K562 (cell line): ENCODE data around the gene CCNL2. TPM values are rescaled to one million over a fixed set of nuclear protein-coding genes. Genes with fewer than 3 reads are reported as not detected.
A peak's percentile ranks its signal among the peaks of the same experiment; 100 is the strongest.

Experiments used
- PCBP1 ChIP-seq: fragments of 200-400 bp; formaldehyde crosslinking; IDR thresholded peaks from 2 replicates; pipeline ENCODE4 v1.6.1; 2018; ENCODE audit warnings: mild to moderate bottlenecking, low read depth, low read length; ENCODE audit not compliant: poor library complexity, severe bottlenecking
- RBFOX2 ChIP-seq: fragments of 200-400 bp; formaldehyde crosslinking; IDR thresholded peaks from 2 replicates; pipeline ENCODE4 v1.6.1; 2017; ENCODE audit warnings: low read depth, mild to moderate bottlenecking, low read length, moderate library complexity
- polyA plus RNA-seq, 8 experiments: library from polyadenylated mRNA; depleted of rRNA in 4 of 8; stranded (reverse) in 5 of 8; unstranded in 3 of 8; fragments of >200 nt; fragmentation: Nextera tagmentation in 2 of 8; fragmentation: Illumina TruSeq in 1 of 8; extraction: Ambion mirVana in 2 of 8; extraction: Trizol in 1 of 8; gene quantifications; 2 replicates each; pipeline versions ENCODE4 v1.2.1 to v1.2.3, GENCODE V29; 2011 to 2014; ENCODE audit warnings: inconsistent platforms in 1 of 8, missing spikeins in 1 of 8
- total RNA-seq, 7 experiments: library from RNA; depleted of rRNA in 6 of 7; stranded (reverse); fragments of >200 nt in 6 of 7; fragmentation: Illumina TruSeq in 2 of 7; extraction: Trizol in 2 of 7; gene quantifications; 2 replicates each; pipeline versions ENCODE4 v1.2.1 to v1.2.3, GENCODE V29; 2011 to 2021; ENCODE audit warnings: low replicate concordance in 1 of 7
- TF ChIP-seq, protein P1 (sequence below): fragments of 250-450 bp; sonication (Bioruptor Pico); IDR thresholded peaks from 2 replicates; pipeline ENCODE4 v1.4.0; 2020; ENCODE audit warnings: mild to moderate bottlenecking, moderate library complexity
- TF ChIP-seq, protein P2 (sequence below): sonication (generic); formaldehyde crosslinking; IDR thresholded peaks from 2 replicates; pipeline ENCODE4 v1.8.1; 2023; ENCODE audit warnings: mild to moderate bottlenecking, missing genetic modification reagents
- TF ChIP-seq, protein P3 (sequence below): fragments of 250-450 bp; sonication (Bioruptor Pico); IDR thresholded peaks from 2 replicates; pipeline ENCODE4 v1.5.0; 2021

The CCNL2 gene
- total and polyA plus RNA-seq, 9 of the 15 experiments (the other 6 are each of a cell fraction or from before 2014, with no cell fraction given) = 2.8 to 287 (median 94.5) TPM

DNA sequence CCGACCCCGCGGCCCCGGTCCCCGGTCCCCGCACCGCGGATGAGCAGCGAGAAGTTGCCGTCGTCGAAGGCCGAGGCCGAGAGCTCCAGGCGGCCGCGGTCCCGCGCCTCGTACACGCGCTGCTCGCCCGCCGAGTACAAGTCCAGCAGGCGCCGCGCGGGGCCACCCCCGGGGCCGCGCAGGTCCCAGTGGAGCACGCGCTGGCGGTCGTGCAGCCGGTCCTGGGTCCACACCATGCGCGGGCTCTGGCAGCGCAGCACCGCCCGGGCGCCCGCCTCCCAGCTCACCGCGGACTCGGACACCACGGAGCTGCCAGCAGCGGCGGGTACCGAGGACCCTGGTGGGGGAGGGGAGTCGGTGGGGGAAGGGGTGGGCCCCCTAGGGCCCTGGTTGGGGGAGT, 43.7 kb downstream of the CCNL2 start (continued):
- TF ChIP-seq, protein P1, sequence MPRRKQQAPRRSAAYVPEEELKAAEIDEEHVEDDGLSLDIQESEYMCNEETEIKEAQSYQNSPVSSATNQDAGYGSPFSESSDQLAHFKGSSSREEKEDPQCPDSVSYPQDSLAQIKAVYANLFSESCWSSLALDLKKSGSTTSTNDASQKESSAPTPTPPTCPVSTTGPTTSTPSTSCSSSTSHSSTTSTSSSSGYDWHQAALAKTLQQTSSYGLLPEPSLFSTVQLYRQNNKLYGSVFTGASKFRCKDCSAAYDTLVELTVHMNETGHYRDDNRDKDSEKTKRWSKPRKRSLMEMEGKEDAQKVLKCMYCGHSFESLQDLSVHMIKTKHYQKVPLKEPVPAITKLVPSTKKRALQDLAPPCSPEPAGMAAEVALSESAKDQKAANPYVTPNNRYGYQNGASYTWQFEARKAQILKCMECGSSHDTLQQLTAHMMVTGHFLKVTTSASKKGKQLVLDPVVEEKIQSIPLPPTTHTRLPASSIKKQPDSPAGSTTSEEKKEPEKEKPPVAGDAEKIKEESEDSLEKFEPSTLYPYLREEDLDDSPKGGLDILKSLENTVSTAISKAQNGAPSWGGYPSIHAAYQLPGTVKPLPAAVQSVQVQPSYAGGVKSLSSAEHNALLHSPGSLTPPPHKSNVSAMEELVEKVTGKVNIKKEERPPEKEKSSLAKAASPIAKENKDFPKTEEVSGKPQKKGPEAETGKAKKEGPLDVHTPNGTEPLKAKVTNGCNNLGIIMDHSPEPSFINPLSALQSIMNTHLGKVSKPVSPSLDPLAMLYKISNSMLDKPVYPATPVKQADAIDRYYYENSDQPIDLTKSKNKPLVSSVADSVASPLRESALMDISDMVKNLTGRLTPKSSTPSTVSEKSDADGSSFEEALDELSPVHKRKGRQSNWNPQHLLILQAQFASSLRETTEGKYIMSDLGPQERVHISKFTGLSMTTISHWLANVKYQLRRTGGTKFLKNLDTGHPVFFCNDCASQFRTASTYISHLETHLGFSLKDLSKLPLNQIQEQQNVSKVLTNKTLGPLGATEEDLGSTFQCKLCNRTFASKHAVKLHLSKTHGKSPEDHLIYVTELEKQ (CRISPR knock-in tag) = no peak
- TF ChIP-seq, protein P2, sequence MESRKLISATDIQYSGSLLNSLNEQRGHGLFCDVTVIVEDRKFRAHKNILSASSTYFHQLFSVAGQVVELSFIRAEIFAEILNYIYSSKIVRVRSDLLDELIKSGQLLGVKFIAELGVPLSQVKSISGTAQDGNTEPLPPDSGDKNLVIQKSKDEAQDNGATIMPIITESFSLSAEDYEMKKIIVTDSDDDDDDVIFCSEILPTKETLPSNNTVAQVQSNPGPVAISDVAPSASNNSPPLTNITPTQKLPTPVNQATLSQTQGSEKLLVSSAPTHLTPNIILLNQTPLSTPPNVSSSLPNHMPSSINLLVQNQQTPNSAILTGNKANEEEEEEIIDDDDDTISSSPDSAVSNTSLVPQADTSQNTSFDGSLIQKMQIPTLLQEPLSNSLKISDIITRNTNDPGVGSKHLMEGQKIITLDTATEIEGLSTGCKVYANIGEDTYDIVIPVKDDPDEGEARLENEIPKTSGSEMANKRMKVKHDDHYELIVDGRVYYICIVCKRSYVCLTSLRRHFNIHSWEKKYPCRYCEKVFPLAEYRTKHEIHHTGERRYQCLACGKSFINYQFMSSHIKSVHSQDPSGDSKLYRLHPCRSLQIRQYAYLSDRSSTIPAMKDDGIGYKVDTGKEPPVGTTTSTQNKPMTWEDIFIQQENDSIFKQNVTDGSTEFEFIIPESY (CRISPR knock-in tag) = peak; percentile 86
- TF ChIP-seq, protein P3, sequence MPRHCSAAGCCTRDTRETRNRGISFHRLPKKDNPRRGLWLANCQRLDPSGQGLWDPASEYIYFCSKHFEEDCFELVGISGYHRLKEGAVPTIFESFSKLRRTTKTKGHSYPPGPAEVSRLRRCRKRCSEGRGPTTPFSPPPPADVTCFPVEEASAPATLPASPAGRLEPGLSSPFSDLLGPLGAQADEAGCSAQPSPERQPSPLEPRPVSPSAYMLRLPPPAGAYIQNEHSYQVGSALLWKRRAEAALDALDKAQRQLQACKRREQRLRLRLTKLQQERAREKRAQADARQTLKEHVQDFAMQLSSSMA (CRISPR knock-in tag) = no peak
- 0 out of 2 replicates have a peak, but pooled peaks have one; percentile 5 for TF ChIP-seq RBFOX2
- peak; percentile 9 for TF ChIP-seq PCBP1
- TF ChIP-seq, all 486 proteins: peak for 4
